Measurements from ENCODE around the gene LDLRAD3. TPM values are rescaled to one million over a fixed set of nuclear protein-coding genes. Genes with fewer than 3 reads are reported as not detected.
A peak's percentile ranks its signal among the peaks of the same experiment; 100 is the strongest.

Gene LDLRAD3
- total RNA-seq, 1 donor from 2014 or later: 19.6 TPM

DNA sequence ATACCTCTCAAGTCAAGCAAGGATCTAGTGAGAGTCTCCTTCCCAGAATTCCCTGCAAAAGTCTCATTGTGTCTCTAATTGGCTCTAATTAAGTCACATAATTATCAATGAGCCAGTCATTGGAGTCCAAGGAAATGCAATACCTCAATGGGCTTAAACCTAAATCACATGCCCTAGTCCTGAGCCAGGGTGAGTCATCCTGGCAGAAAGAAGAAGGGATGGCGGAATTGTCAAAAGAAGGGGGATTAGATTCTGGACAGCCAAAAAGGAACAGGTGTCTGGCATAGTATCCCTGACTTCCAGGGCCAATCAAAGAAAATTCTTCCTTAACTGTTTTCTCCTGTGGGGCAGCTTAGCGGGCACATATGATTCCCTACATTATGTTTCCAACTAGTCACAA, 25.1 kb upstream of the LDLRAD3 start:
- no peaks in the 10 kb centered on the region for H3K9me3 Mint-ChIP-seq (ENCODE audit: low read depth)
- TF ChIP-seq, protein P1, sequence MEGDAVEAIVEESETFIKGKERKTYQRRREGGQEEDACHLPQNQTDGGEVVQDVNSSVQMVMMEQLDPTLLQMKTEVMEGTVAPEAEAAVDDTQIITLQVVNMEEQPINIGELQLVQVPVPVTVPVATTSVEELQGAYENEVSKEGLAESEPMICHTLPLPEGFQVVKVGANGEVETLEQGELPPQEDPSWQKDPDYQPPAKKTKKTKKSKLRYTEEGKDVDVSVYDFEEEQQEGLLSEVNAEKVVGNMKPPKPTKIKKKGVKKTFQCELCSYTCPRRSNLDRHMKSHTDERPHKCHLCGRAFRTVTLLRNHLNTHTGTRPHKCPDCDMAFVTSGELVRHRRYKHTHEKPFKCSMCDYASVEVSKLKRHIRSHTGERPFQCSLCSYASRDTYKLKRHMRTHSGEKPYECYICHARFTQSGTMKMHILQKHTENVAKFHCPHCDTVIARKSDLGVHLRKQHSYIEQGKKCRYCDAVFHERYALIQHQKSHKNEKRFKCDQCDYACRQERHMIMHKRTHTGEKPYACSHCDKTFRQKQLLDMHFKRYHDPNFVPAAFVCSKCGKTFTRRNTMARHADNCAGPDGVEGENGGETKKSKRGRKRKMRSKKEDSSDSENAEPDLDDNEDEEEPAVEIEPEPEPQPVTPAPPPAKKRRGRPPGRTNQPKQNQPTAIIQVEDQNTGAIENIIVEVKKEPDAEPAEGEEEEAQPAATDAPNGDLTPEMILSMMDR (IDR thresholded peaks at IDR 0.05; ENCODE audit: unreplicated experiment): no peak
- H3K27ac Mint-ChIP-seq: peak overlapping the region; percentile 34
- H3K4me1 Mint-ChIP-seq (ENCODE audit: low read depth): peaks cover 1% of the 10 kb centered on the region
- no peaks in the 10 kb centered on the region for H3K36me3 Mint-ChIP-seq (ENCODE audit: insufficient read depth)
- DNase-seq (ENCODE audit: low spot score, unreplicated experiment): no peak
- H3K4me3 Mint-ChIP-seq (ENCODE audit: low read depth): no peak overlapping the region
- H3K27me3 Mint-ChIP-seq: peaks cover 8% of the 10 kb centered on the region

DNA sequence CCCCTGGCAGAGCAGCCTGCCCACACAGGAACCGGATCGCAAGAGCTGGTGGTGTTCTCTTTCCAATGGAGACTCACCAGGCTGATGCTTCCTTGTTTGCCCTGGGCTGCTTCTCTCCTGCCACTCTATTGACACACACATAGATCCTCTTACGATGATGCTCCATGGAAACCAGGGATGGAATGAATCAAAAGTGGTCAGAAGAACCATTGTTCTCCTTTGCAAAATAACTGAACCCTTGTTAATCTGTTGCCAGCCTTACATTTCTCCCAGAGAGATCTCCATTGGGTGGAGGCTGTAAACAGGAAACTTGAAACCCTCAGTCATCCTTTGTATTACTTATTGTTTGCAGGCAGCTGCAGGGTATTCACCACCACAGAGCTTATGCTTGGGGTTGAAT, 24.6 kb upstream of the LDLRAD3 start:
- Mint-ChIP-seq H3K36me3 (ENCODE audit: insufficient read depth) (no peaks in the 10 kb centered on the region), H3K9me3 (ENCODE audit: low read depth) (no peaks in the 10 kb centered on the region), H3K27ac (no peak overlapping the region), H3K4me1 (ENCODE audit: low read depth) (peaks cover 1% of the 10 kb centered on the region), H3K4me3 (ENCODE audit: low read depth) (no peak overlapping the region), H3K27me3 (peaks cover 8% of the 10 kb centered on the region)
- DNase-seq (ENCODE audit: low spot score, unreplicated experiment): no peak
- TF ChIP-seq, protein P1 (IDR thresholded peaks at IDR 0.05; ENCODE audit: unreplicated experiment): no peak

DNA sequence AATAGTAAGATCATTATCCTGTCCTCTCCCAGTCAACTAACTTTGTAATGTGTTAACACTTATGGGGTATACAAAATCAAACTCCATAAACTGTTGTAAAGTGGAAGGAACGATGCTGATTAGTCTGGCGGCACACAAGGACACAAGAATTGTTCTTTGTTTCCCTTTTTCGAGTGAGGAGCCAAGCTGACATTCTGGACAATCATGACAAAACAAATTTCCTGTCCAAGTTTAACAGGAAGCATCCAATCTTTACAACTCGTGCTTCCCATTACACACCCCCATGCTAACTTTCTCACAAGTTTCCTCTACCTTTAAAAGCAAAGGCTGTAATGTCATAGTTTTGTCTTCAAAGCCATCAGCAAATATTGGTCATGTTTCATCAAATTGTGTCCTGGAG, 20.4 kb upstream of the LDLRAD3 start:
- no peaks in the 10 kb centered on the region for H3K9me3 Mint-ChIP-seq (ENCODE audit: low read depth)
- peaks cover 1% of the 10 kb centered on the region for H3K4me1 Mint-ChIP-seq (ENCODE audit: low read depth)
- no peak for DNase-seq (ENCODE audit: low spot score, unreplicated experiment)
- H3K27me3 Mint-ChIP-seq: peaks cover 3% of the 10 kb centered on the region
- H3K27ac Mint-ChIP-seq: no peak overlapping the region
- TF ChIP-seq, protein P1 (IDR thresholded peaks at IDR 0.05; ENCODE audit: unreplicated experiment): no peak
- no peak overlapping the region for H3K4me3 Mint-ChIP-seq (ENCODE audit: low read depth)
- H3K36me3 Mint-ChIP-seq (ENCODE audit: insufficient read depth): no peaks in the 10 kb centered on the region

DNA sequence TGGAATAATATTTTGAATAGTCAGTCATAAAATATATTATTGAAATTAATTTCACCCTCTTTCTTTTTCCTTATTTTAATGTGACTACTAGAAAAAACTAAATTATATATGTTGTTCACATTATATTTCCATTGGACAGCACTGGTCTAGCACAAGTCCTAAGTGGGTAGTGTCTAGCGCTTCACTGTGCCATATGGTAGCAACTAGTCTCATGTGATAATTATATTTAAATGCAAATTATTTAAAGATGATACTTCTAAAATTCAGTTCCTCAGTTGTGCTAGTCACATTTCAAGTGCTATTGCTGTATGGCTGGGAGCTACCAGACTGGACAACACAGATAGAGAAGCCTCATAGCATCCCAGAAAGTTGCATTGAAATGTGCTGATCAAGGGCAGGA, 19.1 kb upstream of the LDLRAD3 start:
- no peaks in the 10 kb centered on the region for H3K4me1 Mint-ChIP-seq (ENCODE audit: low read depth)
- TF ChIP-seq, protein P1 (IDR thresholded peaks at IDR 0.05; ENCODE audit: unreplicated experiment): no peak
- no peaks in the 10 kb centered on the region for H3K9me3 Mint-ChIP-seq (ENCODE audit: low read depth)
- no peak for DNase-seq (ENCODE audit: low spot score, unreplicated experiment)
- no peaks in the 10 kb centered on the region for H3K36me3 Mint-ChIP-seq (ENCODE audit: insufficient read depth)
- H3K4me3 Mint-ChIP-seq (ENCODE audit: low read depth): no peak overlapping the region
- no peak overlapping the region for H3K27ac Mint-ChIP-seq
- H3K27me3 Mint-ChIP-seq: no peaks in the 10 kb centered on the region

DNA sequence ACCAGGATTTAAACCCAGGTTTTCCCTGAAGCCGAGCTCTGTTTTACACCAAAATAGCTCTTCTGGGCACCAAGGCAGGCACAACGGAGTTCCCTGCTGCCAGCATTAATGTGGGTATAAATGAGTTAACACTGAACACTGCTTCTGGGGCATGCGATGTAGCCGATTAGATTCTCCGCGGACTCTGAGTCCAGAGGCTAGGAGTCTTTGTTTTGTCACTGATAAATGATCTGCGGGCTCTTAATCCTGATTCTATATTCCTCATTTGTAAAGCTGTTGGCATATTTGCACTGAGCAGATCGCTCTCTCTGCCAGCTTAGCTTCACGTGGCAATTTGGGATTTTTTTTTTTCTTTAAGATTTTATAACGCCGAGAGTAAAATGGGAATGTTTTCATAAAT, 16.8 kb upstream of the LDLRAD3 start:
- H3K36me3 Mint-ChIP-seq (ENCODE audit: insufficient read depth): no peaks in the 10 kb centered on the region
- H3K9me3 Mint-ChIP-seq (ENCODE audit: low read depth): no peaks in the 10 kb centered on the region
- H3K27me3 Mint-ChIP-seq: no peaks in the 10 kb centered on the region
- H3K27ac Mint-ChIP-seq: no peak overlapping the region
- TF ChIP-seq, protein P1 (IDR thresholded peaks at IDR 0.05; ENCODE audit: unreplicated experiment): no peak
- no peaks in the 10 kb centered on the region for H3K4me1 Mint-ChIP-seq (ENCODE audit: low read depth)
- no peak overlapping the region for H3K4me3 Mint-ChIP-seq (ENCODE audit: low read depth)
- no peak for DNase-seq (ENCODE audit: low spot score, unreplicated experiment)

All from progenitor cell of endocrine pancreas (in vitro differentiated cells).